Stimulated activated CD8-positive, alpha-beta memory T cell treated with anti-CD3 and anti-CD28 coated beads, Interleukin-15, amount 100 ng/mL, for 4 hours (primary cell): ENCODE results near the gene SNX25.

ENCODE experiments used
- DNase-seq, 2 donors: peaks; one replicate each; pipeline ENCODE4 v3.0.0-alpha.2; 2020; ENCODE audit warnings: low read depth in 2 of 2

Gene SNX25

GRCh38 chr4:185263419-185263818, 54.0 kb downstream of the SNX25 start:
- no peak for DNase-seq

- no peak for DNase-seq
Measured at GRCh38 chr4:185265942-185266341, 56.5 kb downstream of the SNX25 start.

GRCh38 chr4:185269286-185269685, 59.9 kb downstream of the SNX25 start:
- no peak for DNase-seq

- no peak for DNase-seq
Measured at GRCh38 chr4:185270037-185270436, 60.6 kb downstream of the SNX25 start.

- no peak for DNase-seq
Measured at GRCh38 chr4:185270885-185271284, 61.5 kb downstream of the SNX25 start.

GRCh38 chr4:185272245-185272644, 62.8 kb downstream of the SNX25 start:
- no peak for DNase-seq

- no peak for DNase-seq
Measured at GRCh38 chr4:185275501-185275900, 66.1 kb downstream of the SNX25 start.

- DNase-seq: no peak
Measured at GRCh38 chr4:185276036-185276435, 66.6 kb downstream of the SNX25 start.

- DNase-seq: no peak
Measured at GRCh38 chr4:185278716-185279115, 69.3 kb downstream of the SNX25 start.

GRCh38 chr4:185280608-185281007, 71.2 kb downstream of the SNX25 start:
- no peak for DNase-seq

- no peak for DNase-seq
Measured at GRCh38 chr4:185282968-185283367, 73.6 kb downstream of the SNX25 start.

GRCh38 chr4:185283723-185284122, 74.3 kb downstream of the SNX25 start:
- no peak for DNase-seq

- no peak for DNase-seq
Measured at GRCh38 chr4:185285632-185286393, 76.4 kb downstream of the SNX25 start.

GRCh38 chr4:185286571-185286970, 77.2 kb downstream of the SNX25 start:
- DNase-seq: no peak

GRCh38 chr4:185287031-185287430, 77.6 kb downstream of the SNX25 start:
- no peak for DNase-seq

- no peak for DNase-seq
Measured at GRCh38 chr4:185290018-185290607, 80.7 kb downstream of the SNX25 start.

GRCh38 chr4:185290656-185291055, 81.3 kb downstream of the SNX25 start:
- DNase-seq: no peak

GRCh38 chr4:185293202-185293601, 83.8 kb downstream of the SNX25 start:
- DNase-seq: no peak

GRCh38 chr4:185296665-185297460, 87.5 kb downstream of the SNX25 start:
- no peak for DNase-seq

- no peak for DNase-seq
Measured at GRCh38 chr4:185298728-185299430, 89.5 kb downstream of the SNX25 start.

GRCh38 chr4:185304541-185304940, 95.1 kb downstream of the SNX25 start:
- DNase-seq: no peak
